Endothelial cell of umbilical vein (primary cell): Measurements from ENCODE around the gene CXorf49B.
"Not testable (repeated sequence)": the region's sequence is repeated elsewhere in the genome, so short reads cannot be mapped to it uniquely, and the experiment has no call there.

Source experiments
- EZH2 ChIP-seq: IDR thresholded peaks from 2 replicates; pipeline ENCODE4 v1.6.1; 2012; ENCODE audit warnings: borderline replicate concordance, low read depth, mild to moderate bottlenecking, moderate library complexity, low read length, inconsistent platforms; ENCODE audit not compliant: severe bottlenecking
- POLR2A ChIP-seq: IDR thresholded peaks from 2 replicates; pipeline ENCODE4 v1.6.1; 2012; ENCODE audit warnings: low read depth, mild to moderate bottlenecking, control low read depth, low read length
- TF ChIP-seq, protein P1 (sequence below), 2 donors: IDR thresholded peaks; 1 replicate in 1 of 2; 2 replicates in 1 of 2; pipeline ENCODE4 v1.5.1; 2011; ENCODE audit warnings: low read length in 2 of 2, mild to moderate bottlenecking in 2 of 2, moderate library complexity in 2 of 2, control low read depth in 1 of 2, inconsistent platforms in 1 of 2, low read depth in 1 of 2; ENCODE audit not compliant: insufficient read depth in 1 of 2; ENCODE audit errors: extremely low read depth in 1 of 2

DNA sequence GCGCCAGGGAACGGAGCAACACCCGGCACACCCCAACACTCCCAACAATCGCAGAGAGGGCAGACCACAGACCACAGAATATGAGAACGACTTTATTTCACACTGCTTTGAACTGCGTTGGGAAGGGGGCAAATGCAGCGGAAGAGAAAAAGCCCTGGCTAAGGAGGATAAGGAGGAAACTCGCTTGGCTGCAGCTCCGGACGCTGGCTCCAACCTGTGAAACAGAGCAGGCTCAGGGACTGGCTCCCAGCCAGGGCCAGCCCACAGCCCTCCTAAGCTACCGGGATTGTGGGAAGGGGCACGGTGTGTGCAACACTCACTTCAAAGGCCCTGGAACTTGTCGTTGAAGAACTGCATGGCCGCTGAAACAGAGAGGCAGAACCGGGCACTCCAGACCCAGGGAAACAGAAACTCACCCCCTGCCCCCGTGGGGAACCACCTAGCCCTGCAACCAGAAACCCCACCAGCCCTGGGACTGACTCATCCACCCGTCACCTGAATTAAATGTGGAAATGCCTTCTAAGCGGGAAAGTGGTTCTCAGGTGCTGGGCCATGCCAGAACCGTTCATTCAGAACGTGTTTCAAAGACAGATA is 2.4 kb upstream of the CXorf49B start:
- TF ChIP-seq, protein P1, sequence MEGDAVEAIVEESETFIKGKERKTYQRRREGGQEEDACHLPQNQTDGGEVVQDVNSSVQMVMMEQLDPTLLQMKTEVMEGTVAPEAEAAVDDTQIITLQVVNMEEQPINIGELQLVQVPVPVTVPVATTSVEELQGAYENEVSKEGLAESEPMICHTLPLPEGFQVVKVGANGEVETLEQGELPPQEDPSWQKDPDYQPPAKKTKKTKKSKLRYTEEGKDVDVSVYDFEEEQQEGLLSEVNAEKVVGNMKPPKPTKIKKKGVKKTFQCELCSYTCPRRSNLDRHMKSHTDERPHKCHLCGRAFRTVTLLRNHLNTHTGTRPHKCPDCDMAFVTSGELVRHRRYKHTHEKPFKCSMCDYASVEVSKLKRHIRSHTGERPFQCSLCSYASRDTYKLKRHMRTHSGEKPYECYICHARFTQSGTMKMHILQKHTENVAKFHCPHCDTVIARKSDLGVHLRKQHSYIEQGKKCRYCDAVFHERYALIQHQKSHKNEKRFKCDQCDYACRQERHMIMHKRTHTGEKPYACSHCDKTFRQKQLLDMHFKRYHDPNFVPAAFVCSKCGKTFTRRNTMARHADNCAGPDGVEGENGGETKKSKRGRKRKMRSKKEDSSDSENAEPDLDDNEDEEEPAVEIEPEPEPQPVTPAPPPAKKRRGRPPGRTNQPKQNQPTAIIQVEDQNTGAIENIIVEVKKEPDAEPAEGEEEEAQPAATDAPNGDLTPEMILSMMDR (IDR thresholded peaks at IDR 0.05; ENCODE audit: extremely low read depth in 1 of 2, insufficient read depth in 1 of 2, low read depth in 1 of 2, low read length in 2 of 2) = not testable (repeated sequence)
- not testable (repeated sequence) for TF ChIP-seq POLR2A, EZH2
